Measurements from ENCODE around the gene THSD7A. TPM values are rescaled to one million over a fixed set of nuclear protein-coding genes. Genes with fewer than 3 reads are reported as not detected.

THSD7A gene
- total and polyA plus RNA-seq, 2 of the 8 experiments (the other 6 are each of a cell fraction or from before 2014, with no cell fraction given), result 0.44 to 1.2 TPM

DNA sequence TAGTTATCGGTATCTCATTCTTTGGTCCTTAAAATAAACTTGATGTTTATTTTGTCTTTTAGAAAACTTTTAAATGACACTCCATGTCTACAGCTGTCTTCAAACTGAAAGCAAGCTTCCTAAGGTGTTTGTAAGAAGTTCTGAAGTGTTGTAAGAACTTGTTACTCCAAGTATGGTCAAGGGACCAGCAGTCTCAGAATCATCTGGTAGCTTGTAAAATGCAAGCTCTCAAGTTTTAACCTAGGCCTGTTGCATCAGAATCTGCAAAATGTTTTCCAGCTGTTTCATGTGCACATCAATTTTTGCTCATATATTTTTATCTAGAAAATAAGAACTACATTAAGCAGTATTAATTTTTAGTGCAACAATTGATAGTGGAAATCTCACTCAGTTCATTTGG is 104.1 kb downstream of the THSD7A start (continued):
- no peak for TF ChIP-seq RNF2 (IDR thresholded peaks at IDR 0.05; ENCODE audit: borderline replicate concordance, low read depth, low read length, missing control alignments, poor library complexity, severe bottlenecking)
- TF ChIP-seq EZH2 (IDR thresholded peaks at IDR 0.05; ENCODE audit: low read depth, low read length, severe bottlenecking), result no peak
- no peak for TF ChIP-seq POLR2A (IDR thresholded peaks at IDR 0.05; ENCODE audit: control extremely low read depth in 1 of 2, low read depth in 2 of 2, low read length in 2 of 2)
- TF ChIP-seq, protein P1, sequence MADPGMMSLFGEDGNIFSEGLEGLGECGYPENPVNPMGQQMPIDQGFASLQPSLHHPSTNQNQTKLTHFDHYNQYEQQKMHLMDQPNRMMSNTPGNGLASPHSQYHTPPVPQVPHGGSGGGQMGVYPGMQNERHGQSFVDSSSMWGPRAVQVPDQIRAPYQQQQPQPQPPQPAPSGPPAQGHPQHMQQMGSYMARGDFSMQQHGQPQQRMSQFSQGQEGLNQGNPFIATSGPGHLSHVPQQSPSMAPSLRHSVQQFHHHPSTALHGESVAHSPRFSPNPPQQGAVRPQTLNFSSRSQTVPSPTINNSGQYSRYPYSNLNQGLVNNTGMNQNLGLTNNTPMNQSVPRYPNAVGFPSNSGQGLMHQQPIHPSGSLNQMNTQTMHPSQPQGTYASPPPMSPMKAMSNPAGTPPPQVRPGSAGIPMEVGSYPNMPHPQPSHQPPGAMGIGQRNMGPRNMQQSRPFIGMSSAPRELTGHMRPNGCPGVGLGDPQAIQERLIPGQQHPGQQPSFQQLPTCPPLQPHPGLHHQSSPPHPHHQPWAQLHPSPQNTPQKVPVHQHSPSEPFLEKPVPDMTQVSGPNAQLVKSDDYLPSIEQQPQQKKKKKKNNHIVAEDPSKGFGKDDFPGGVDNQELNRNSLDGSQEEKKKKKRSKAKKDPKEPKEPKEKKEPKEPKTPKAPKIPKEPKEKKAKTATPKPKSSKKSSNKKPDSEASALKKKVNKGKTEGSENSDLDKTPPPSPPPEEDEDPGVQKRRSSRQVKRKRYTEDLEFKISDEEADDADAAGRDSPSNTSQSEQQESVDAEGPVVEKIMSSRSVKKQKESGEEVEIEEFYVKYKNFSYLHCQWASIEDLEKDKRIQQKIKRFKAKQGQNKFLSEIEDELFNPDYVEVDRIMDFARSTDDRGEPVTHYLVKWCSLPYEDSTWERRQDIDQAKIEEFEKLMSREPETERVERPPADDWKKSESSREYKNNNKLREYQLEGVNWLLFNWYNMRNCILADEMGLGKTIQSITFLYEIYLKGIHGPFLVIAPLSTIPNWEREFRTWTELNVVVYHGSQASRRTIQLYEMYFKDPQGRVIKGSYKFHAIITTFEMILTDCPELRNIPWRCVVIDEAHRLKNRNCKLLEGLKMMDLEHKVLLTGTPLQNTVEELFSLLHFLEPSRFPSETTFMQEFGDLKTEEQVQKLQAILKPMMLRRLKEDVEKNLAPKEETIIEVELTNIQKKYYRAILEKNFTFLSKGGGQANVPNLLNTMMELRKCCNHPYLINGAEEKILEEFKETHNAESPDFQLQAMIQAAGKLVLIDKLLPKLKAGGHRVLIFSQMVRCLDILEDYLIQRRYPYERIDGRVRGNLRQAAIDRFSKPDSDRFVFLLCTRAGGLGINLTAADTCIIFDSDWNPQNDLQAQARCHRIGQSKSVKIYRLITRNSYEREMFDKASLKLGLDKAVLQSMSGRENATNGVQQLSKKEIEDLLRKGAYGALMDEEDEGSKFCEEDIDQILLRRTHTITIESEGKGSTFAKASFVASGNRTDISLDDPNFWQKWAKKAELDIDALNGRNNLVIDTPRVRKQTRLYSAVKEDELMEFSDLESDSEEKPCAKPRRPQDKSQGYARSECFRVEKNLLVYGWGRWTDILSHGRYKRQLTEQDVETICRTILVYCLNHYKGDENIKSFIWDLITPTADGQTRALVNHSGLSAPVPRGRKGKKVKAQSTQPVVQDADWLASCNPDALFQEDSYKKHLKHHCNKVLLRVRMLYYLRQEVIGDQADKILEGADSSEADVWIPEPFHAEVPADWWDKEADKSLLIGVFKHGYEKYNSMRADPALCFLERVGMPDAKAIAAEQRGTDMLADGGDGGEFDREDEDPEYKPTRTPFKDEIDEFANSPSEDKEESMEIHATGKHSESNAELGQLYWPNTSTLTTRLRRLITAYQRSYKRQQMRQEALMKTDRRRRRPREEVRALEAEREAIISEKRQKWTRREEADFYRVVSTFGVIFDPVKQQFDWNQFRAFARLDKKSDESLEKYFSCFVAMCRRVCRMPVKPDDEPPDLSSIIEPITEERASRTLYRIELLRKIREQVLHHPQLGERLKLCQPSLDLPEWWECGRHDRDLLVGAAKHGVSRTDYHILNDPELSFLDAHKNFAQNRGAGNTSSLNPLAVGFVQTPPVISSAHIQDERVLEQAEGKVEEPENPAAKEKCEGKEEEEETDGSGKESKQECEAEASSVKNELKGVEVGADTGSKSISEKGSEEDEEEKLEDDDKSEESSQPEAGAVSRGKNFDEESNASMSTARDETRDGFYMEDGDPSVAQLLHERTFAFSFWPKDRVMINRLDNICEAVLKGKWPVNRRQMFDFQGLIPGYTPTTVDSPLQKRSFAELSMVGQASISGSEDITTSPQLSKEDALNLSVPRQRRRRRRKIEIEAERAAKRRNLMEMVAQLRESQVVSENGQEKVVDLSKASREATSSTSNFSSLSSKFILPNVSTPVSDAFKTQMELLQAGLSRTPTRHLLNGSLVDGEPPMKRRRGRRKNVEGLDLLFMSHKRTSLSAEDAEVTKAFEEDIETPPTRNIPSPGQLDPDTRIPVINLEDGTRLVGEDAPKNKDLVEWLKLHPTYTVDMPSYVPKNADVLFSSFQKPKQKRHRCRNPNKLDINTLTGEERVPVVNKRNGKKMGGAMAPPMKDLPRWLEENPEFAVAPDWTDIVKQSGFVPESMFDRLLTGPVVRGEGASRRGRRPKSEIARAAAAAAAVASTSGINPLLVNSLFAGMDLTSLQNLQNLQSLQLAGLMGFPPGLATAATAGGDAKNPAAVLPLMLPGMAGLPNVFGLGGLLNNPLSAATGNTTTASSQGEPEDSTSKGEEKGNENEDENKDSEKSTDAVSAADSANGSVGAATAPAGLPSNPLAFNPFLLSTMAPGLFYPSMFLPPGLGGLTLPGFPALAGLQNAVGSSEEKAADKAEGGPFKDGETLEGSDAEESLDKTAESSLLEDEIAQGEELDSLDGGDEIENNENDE (IDR thresholded peaks at IDR 0.05; ENCODE audit: insufficient replicate concordance, low read length), result no peak

All from H1 (cell line).